ENCODE data around the gene JAZF1. TPM values are rescaled to one million over a fixed set of nuclear protein-coding genes. Genes with fewer than 3 reads are reported as not detected.

JAZF1 gene
- total and polyA plus RNA-seq, 10 of the 15 experiments (the other 5 are each of a cell fraction or from before 2014, with no cell fraction given), result 0.04 to 0.82 (median 0.15) TPM; not detected in 3

DNA sequence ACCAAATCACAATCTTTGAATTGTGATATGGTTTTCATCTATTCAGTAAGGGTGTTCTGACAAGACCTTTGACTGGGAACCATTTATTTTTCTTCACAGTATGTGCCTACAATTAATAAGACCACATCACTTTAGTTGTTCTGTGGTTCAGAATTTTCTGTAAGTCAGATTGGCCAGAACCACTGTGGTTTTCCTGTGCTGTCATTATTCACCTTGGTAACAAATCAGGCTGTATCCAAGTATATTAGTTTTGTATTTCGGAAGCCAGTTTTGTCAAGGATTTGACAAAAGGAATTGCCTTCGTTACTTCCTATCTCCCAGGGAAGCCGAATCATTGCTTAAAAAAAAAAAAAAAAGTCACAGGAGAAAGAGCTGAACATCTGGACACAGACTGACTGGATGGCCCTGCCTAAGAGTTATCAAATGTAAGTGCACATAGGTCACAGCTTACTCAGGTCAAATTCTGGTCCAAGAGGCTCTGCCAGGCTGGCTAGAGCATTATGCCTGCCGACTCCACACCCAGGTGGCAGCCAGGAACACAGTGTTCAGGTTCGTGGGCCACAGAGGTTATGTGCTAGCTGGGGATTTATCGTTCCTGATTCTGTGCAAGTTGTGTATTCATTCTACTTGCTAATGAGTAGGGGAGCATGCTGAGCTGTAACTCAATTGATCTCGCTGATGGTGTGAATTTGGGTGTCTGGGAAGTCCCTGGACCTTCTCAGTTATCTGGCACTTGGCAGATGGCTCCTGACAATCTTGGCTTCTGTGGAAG, 175.3 kb downstream of the JAZF1 start:
- ATAC-seq (no peak), FAIRE-seq (no peak), DNase-seq (ENCODE audit: low read depth, low spot score) (no peak)
- no TSS peak for BruUV-seq (replicated peaks)
- H3K36me3 ChIP-seq (ENCODE audit: control insufficient read depth in 2 of 2, insufficient read depth in 2 of 2, low read length in 1 of 2), result no peaks in the 10 kb centered on the region
- ChIA-PET SMC1A (ENCODE audit: uncharacterized antibody, unreplicated experiment) (no interaction called here), POLR2A (interaction anchor here (0.7 kb wide), 1 partner anchor 26 kb away, joined by 4 read pairs; no protein-coding TSS in a partner anchor), RAD21 (ENCODE audit: unreplicated experiment) (interaction anchor here (0.7 to 0.8 kb wide), 2 partner anchors 12 to 84 kb away, joined by 3 read pairs; no protein-coding TSS in a partner anchor), CTCF (interaction anchor here (0.6 to 1.4 kb wide), 3 partner anchors 15 to 1095 kb away, joined by 3 to 5 read pairs (median 3); no protein-coding TSS in a partner anchor)
- H3K4me2 ChIP-seq (ENCODE audit: control insufficient read depth, insufficient read depth), result no peak overlapping the region
- no peak overlapping the region for H3K9ac ChIP-seq (ENCODE audit: control insufficient read depth, insufficient read depth, low read length)
- no peak overlapping the region for H2AFZ ChIP-seq (ENCODE audit: control insufficient read depth, low read depth, low read length)
- H3K4me3 ChIP-seq, result no peak overlapping the region
- H4K20me1 ChIP-seq (ENCODE audit: control insufficient read depth, insufficient read depth), result no peaks in the 10 kb centered on the region
- no peaks in the 10 kb centered on the region for H3K9me3 ChIP-seq (replicated peaks; ENCODE audit: control insufficient read depth, insufficient read depth, low read length)
- in situ Hi-C loops (cut with MboI) (no loop called here), intact Hi-C loops (cut with micrococcal nuclease; ENCODE audit: unreplicated experiment) (no loop called here)
- no peaks in the 10 kb centered on the region for H3K4me1 ChIP-seq (ENCODE audit: control insufficient read depth, insufficient read depth, low read length)
- H3K79me2 ChIP-seq (ENCODE audit: control insufficient read depth, insufficient read depth, low read length), result no peaks in the 10 kb centered on the region
- peaks cover 0 to 3% of the 10 kb centered on the region in 2 experiments; a peak in 2 of 4 replicates for H3K27me3 ChIP-seq (replicated peaks in 1 of 2; ENCODE audit: control insufficient read depth in 2 of 2, insufficient read depth in 2 of 2, low read length in 1 of 2)
- WGBS (ENCODE audit: insufficient coverage, insufficient replicate concordance, low lambda C conversion rate, missing lambda C conversion rate), result 26% methylated on average over 7 of the region's 7 CpGs
- no peak overlapping the region for H3K27ac ChIP-seq (ENCODE audit: control insufficient read depth, insufficient read depth)
- TF ChIP-seq PAX8 (IDR thresholded peaks at IDR 0.05) (no peak), NRF1 (conservative IDR thresholded peaks at IDR 0.05; ENCODE audit: low read depth, low read length) (no peak), FOS (IDR thresholded peaks at IDR 0.05; ENCODE audit: borderline replicate concordance, extremely low read depth, insufficient read length) (no peak), MTA2 (IDR thresholded peaks at IDR 0.05; ENCODE audit: low read depth) (no peak), PAX5 (IDR thresholded peaks at IDR 0.05; ENCODE audit: borderline replicate concordance, low read depth, low read length) (no peak), MEF2A (IDR thresholded peaks at IDR 0.05; ENCODE audit: insufficient read depth, low read depth, low read length) (no peak), HCFC1 (IDR thresholded peaks at IDR 0.05; ENCODE audit: low read length) (no peak), BMI1 (IDR thresholded peaks at IDR 0.05; ENCODE audit: borderline replicate concordance) (no peak), NBN (IDR thresholded peaks at IDR 0.05) (no peak), ZSCAN29 (IDR thresholded peaks at IDR 0.05) (no peak), GABPA (IDR thresholded peaks at IDR 0.05; ENCODE audit: low read depth) (no peak), PML (IDR thresholded peaks at IDR 0.05; ENCODE audit: low read length) (no peak), SUPT20H (IDR thresholded peaks at IDR 0.05; ENCODE audit: borderline replicate concordance, control insufficient read depth, low read depth, low read length) (no peak), ETV6 (conservative IDR thresholded peaks at IDR 0.05 in 1 of 2, IDR thresholded peaks at IDR 0.05 in 1 of 2; ENCODE audit: borderline replicate concordance in 1 of 2, low read depth in 1 of 2) (no peak), CEBPB (IDR thresholded peaks at IDR 0.05; ENCODE audit: borderline replicate concordance in 1 of 2, low read depth in 2 of 2, low read length in 2 of 2) (no peak), RFX5 (IDR thresholded peaks at IDR 0.05; ENCODE audit: low read depth, low read length) (no peak)
- TF ChIP-seq, protein P1, sequence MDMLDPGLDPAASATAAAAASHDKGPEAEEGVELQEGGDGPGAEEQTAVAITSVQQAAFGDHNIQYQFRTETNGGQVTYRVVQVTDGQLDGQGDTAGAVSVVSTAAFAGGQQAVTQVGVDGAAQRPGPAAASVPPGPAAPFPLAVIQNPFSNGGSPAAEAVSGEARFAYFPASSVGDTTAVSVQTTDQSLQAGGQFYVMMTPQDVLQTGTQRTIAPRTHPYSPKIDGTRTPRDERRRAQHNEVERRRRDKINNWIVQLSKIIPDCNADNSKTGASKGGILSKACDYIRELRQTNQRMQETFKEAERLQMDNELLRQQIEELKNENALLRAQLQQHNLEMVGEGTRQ (IDR thresholded peaks at IDR 0.05; ENCODE audit: borderline replicate concordance, low read depth, low read length), result no peak
- TF ChIP-seq, protein P2, sequence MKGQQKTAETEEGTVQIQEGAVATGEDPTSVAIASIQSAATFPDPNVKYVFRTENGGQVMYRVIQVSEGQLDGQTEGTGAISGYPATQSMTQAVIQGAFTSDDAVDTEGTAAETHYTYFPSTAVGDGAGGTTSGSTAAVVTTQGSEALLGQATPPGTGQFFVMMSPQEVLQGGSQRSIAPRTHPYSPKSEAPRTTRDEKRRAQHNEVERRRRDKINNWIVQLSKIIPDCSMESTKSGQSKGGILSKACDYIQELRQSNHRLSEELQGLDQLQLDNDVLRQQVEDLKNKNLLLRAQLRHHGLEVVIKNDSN (IDR thresholded peaks at IDR 0.05; ENCODE audit: borderline replicate concordance, extremely low read length, insufficient read depth, low read depth, low read length), result no peak
- TF ChIP-seq, protein P3, sequence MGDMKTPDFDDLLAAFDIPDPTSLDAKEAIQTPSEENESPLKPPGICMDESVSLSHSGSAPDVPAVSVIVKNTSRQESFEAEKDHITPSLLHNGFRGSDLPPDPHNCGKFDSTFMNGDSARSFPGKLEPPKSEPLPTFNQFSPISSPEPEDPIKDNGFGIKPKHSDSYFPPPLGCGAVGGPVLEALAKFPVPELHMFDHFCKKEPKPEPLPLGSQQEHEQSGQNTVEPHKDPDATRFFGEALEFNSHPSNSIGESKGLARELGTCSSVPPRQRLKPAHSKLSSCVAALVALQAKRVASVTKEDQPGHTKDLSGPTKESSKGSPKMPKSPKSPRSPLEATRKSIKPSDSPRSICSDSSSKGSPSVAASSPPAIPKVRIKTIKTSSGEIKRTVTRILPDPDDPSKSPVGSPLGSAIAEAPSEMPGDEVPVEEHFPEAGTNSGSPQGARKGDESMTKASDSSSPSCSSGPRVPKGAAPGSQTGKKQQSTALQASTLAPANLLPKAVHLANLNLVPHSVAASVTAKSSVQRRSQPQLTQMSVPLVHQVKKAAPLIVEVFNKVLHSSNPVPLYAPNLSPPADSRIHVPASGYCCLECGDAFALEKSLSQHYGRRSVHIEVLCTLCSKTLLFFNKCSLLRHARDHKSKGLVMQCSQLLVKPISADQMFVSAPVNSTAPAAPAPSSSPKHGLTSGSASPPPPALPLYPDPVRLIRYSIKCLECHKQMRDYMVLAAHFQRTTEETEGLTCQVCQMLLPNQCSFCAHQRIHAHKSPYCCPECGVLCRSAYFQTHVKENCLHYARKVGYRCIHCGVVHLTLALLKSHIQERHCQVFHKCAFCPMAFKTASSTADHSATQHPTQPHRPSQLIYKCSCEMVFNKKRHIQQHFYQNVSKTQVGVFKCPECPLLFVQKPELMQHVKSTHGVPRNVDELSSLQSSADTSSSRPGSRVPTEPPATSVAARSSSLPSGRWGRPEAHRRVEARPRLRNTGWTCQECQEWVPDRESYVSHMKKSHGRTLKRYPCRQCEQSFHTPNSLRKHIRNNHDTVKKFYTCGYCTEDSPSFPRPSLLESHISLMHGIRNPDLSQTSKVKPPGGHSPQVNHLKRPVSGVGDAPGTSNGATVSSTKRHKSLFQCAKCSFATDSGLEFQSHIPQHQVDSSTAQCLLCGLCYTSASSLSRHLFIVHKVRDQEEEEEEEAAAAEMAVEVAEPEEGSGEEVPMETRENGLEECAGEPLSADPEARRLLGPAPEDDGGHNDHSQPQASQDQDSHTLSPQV (IDR thresholded peaks at IDR 0.05), result no peak
